Vagina (tissue), 2 donors: ENCODE results near the gene CHAMP1.

Experiments
- CTCF ChIP-seq, 3 experiments: fragments of 450-650 bp in 2 of 3; fragments of 200-600 bp in 1 of 3; sonication (generic) in 1 of 3; IDR thresholded peaks; one replicate each; pipeline ENCODE4 v1.5.1; 2017 to 2019; ENCODE audit warnings: antibody characterized with exemption in 3 of 3, mild to moderate bottlenecking in 2 of 3, moderate library complexity in 2 of 3
- POLR2A ChIP-seq, 2 donors: fragments of 450-650 bp; IDR thresholded peaks; one replicate each; pipeline ENCODE4 v1.6.1; 2017; ENCODE audit warnings: antibody characterized with exemption in 2 of 2, mild to moderate bottlenecking in 2 of 2, moderate library complexity in 2 of 2
- POLR2AphosphoS5 ChIP-seq, 2 donors: sonication (generic); formaldehyde crosslinking; IDR thresholded peaks; one replicate each; pipeline ENCODE4 v1.9.0; 2017; ENCODE audit warnings: antibody characterized with exemption in 2 of 2, mild to moderate bottlenecking in 2 of 2, low read depth in 1 of 2; ENCODE audit not compliant: insufficient read depth in 1 of 2

- TF ChIP-seq POLR2A (IDR thresholded peaks at IDR 0.05) (no peak), CTCF (IDR thresholded peaks at IDR 0.05) (no peak), POLR2AphosphoS5 (IDR thresholded peaks at IDR 0.05; ENCODE audit: insufficient read depth in 1 of 2, low read depth in 1 of 2) (no peak)
Observed at GRCh38 chr13:114266241-114266640, 48.1 kb upstream of the CHAMP1 start.
